GM18507 (cell line): ENCODE results near the gene BEGAIN.

Experiments
- DNase-seq: peaks from one replicate; pipeline ENCODE4 v3.0.0; 2011; ENCODE audit warnings: low read depth; ENCODE audit not compliant: insufficient read length; ENCODE audit errors: extremely low spot score
- FAIRE-seq: peaks from 2 replicates; lab custom pipeline; 2011; peaks lifted over from hg19 to GRCh38; lab: Jason Lieb, UNC

The BEGAIN gene

GRCh38 chr14:100541621-100542560 is 45.3 kb downstream of the BEGAIN start:
- DNase-seq (no peak), FAIRE-seq (no peak)

GRCh38 chr14:100540926-100541620 is 46.1 kb downstream of the BEGAIN start:
- no peak for FAIRE-seq
- no peak for DNase-seq

GRCh38 chr14:100540141-100540925 is 46.9 kb downstream of the BEGAIN start:
- DNase-seq (no peak), FAIRE-seq (no peak)

GRCh38 chr14:100539766-100540140 is 47.5 kb downstream of the BEGAIN start:
- FAIRE-seq = no peak
- DNase-seq = no peak

GRCh38 chr14:100539003-100539660 is 48.1 kb downstream of the BEGAIN start:
- FAIRE-seq (no peak), DNase-seq (no peak)

GRCh38 chr14:100538351-100539002 is 48.7 kb downstream of the BEGAIN start:
- FAIRE-seq (no peak), DNase-seq (no peak)

- DNase-seq = no peak
- no peak for FAIRE-seq
Observed at GRCh38 chr14:100537446-100538350, 49.5 kb downstream of the BEGAIN start.

GRCh38 chr14:100536721-100537445 is 50.3 kb downstream of the BEGAIN start:
- no peak for DNase-seq
- FAIRE-seq = no peak

- FAIRE-seq (no peak), DNase-seq (no peak)
Observed at GRCh38 chr14:100536121-100536510, 51.1 kb downstream of the BEGAIN start.

GRCh38 chr14:100535287-100536120 is 51.7 kb downstream of the BEGAIN start:
- FAIRE-seq (no peak), DNase-seq (no peak)

- DNase-seq (no peak), FAIRE-seq (no peak)
Observed at GRCh38 chr14:100534528-100535286, 52.5 kb downstream of the BEGAIN start.

- FAIRE-seq (no peak), DNase-seq (no peak)
Observed at GRCh38 chr14:100533656-100534485, 53.3 kb downstream of the BEGAIN start.

GRCh38 chr14:100532906-100533655 is 54.1 kb downstream of the BEGAIN start:
- FAIRE-seq = no peak

GRCh38 chr14:100532154-100532861 is 54.9 kb downstream of the BEGAIN start:
- DNase-seq (no peak), FAIRE-seq (no peak)

More at GRCh38 chr14:100532906-100533655, 54.1 kb downstream of the BEGAIN start:
- DNase-seq = no peak
